GM12872 (cell line): Measurements from ENCODE around the gene RAB15.

Experiments
- TF ChIP-seq, protein P1 (sequence below): IDR thresholded peaks from 3 replicates; pipeline ENCODE4 v1.5.1; 2011; ENCODE audit warnings: low read depth, mild to moderate bottlenecking, low read length, moderate library complexity; ENCODE audit not compliant: insufficient read depth

RAB15 gene

DNA sequence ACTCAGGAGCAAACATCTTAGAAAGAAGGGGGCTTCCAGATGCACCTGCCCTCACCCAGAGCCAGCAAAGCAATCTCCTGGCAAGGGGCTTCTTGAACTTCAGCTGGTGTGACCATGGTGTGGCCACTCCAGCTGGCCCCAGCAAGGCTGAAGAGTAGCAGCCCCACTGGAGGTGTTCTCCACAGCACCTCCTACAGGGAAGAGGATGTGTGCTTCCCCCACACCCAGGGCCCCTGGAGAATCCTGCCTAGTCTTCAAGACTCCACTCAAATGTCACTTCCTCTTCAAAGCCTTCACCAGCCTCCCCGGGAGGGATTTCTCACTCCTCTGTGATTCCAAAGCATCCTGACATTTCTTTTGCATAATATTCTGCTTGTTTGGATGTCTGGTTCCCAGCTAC lies 8.5 kb downstream of the RAB15 start:
- TF ChIP-seq, protein P1, sequence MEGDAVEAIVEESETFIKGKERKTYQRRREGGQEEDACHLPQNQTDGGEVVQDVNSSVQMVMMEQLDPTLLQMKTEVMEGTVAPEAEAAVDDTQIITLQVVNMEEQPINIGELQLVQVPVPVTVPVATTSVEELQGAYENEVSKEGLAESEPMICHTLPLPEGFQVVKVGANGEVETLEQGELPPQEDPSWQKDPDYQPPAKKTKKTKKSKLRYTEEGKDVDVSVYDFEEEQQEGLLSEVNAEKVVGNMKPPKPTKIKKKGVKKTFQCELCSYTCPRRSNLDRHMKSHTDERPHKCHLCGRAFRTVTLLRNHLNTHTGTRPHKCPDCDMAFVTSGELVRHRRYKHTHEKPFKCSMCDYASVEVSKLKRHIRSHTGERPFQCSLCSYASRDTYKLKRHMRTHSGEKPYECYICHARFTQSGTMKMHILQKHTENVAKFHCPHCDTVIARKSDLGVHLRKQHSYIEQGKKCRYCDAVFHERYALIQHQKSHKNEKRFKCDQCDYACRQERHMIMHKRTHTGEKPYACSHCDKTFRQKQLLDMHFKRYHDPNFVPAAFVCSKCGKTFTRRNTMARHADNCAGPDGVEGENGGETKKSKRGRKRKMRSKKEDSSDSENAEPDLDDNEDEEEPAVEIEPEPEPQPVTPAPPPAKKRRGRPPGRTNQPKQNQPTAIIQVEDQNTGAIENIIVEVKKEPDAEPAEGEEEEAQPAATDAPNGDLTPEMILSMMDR = peak; percentile 27; the same call in 1 of the 3 replicates

DNA sequence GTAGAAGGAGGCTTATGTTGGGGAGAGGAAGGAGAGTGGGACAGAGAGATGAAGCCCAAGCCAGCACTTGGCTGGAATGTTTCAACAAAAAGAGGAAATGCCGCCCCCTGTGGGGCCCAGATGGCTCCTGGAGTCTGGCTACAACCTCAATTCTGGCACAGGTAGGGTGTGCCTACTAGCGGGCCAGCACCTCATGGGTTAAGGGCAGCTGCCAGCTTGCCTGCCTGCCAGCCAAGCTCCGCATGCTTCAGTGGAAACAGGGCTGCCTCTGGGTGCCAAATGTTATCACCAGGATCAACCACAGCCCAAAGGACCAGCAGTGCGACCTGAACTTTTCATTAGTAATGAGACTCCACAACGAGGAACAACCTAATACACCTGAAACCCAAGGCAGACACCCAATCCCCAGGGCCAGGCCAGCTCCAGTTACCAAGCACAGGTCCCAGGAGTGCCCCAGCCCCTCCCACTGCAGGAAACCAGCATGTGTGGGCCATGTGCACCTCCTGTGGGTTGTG lies 11.3 kb downstream of the RAB15 start:
- TF ChIP-seq, protein P1 = no peak

DNA sequence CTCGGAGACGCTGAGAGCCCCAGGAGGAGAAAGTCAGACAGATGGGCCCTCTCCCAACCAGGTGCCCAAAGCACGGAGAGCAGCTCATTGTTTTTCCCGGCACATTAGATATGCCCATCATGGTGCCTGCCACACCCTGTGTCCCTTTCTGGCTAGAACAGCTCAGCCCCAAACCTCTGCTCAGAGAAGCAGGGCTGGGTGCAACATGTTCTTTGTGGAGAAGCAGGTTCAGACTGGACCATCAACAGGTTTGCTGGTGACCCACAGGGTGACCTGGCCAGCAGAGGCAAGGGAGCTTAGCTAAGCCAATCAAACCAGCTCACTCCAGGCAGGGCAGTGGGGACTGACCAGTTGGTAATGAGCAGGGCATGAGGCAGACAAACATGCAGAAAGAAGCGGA lies 13.4 kb downstream of the RAB15 start:
- TF ChIP-seq, protein P1 = no peak

DNA sequence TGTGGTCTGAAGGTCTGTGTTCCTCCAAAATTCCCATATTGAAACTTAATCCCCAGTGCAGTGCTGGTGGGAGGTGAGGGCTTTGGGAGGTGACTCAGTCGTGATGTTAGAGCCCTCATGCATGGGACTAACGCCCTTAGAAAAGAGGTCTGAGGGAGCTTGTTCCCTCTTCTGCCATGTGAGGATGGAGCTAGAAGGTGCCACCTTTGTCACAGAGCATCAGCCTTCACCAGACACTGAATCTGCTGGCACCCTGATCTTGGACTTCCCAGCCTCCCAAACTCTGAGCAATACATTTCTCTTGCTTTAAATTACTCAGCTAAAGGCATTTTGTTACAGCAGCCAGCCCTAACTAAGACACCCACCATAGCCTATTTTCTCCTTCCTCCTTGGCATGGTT lies 13.9 kb downstream of the RAB15 start:
- TF ChIP-seq, protein P1 = no peak

DNA sequence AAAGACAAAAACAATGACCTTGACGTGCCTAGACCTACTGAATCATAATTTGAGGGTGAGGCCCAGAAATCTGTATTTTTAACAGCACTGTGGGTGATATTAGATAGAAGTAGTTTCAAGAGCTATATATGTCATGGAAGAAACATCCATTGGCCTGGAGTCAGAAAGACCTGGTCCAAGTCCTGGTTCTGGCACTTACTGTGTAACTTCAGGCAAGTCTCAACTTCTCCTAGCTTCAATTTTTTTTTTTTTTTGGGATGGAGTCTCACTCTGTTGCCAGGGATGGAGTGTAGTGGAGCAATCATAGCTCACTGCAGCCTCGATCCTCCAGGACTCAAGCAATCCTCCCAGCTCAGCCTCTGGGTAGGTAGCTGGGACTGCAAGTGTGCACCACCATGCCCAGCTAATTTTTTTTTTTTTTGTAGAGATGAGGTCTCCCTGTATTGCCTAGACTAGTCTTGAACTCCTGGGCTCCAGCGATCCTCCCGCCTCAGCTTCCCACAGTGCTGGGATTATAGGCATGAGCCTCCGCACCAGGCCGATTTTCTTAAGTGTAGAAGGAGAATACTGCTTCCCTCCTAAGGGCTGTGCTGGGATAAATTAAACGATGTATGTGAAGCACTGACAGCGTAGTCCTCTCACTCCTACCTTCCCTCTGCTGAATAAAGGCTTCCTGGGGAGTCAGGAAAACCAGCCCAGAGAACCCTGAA lies 15.3 kb downstream of the RAB15 start:
- TF ChIP-seq, protein P1 = no peak

DNA sequence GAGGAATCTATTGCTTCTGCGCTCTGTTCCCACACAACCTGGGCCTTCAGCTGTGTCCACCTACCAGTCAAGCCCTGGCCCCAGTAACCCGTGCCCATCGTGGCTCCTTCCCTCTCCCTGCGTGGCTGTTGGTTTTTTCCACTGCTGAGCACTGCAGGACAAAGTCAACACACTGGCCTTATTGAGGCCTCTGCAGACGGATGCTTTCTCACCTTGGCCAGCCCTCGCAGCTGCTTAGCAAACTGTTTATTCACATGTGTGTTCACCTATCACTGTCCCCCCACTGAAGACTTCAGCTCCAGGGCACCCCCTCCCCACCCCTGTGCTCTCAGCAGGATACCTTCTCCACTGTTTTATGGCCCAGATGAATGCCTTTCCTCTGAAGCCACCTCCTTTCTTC lies 16.8 kb downstream of the RAB15 start:
- TF ChIP-seq, protein P1 = no peak

DNA sequence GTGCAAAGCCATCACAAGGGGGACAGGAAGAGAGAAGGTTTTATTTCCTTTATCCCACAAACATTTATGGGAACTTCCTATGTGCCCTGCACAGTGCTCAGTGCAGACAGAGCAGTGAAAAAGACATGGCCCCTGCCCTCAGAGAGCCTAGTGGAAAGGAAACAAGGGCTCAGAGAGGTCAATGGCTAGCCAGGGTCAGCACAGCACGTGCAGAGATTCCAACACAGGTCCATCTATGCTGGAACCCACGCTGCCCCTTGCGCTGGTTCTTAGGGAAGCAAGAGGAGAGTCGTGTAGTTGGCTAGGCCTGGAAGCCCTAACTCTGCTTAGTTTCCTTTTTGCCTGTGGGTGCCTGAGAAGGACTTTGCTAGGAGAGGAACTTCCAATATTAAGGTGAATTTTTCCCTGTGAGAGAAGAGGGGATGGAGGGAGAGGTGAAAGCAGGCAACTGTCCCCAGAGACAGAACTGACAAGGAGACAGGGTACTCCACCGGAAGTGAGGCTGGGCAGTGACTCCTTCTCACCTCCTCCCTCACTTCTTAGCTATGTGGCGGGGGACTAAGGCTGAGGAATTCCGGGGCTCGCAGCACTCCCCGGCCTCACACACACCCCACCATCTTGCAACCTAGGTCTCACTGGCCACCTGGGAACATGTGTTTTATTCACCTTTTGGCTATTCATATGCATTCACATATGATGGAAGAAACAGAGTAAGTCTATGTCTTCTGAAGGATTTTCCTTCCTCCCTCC lies 17.5 kb downstream of the RAB15 start:
- TF ChIP-seq, protein P1 = no peak
